WTC11 (cell line): ENCODE measurements around the gene C17orf100. TPM values are rescaled to one million over a fixed set of nuclear protein-coding genes. Genes with fewer than 3 reads are reported as not detected.

Source experiments
- ATAC-seq: fragments of 200-7000 bp; cut with Tn5 transposase; 2 replicates; pipeline ENCODE4 v1.10.0; 2021; ENCODE audit warnings: mild to moderate bottlenecking, moderate library complexity
- CTCF ChIA-PET: fragments of 300-600 bp; sonication (Branson Sonifier 250); formaldehyde crosslinking; loops from one replicate; lab custom pipeline; 2021; ENCODE audit warnings: antibody characterized with exemption; lab: Charles Lee
- POLR2A ChIA-PET: fragments of 350-600 bp; sonication (Branson Sonifier 250); formaldehyde crosslinking; loops from one replicate; lab custom pipeline; 2021; ENCODE audit warnings: antibody characterized with exemption; lab: Charles Lee
- DNase-seq: peaks from one replicate; pipeline ENCODE4 v3.0.0; 2021; ENCODE audit warnings: low spot score
- H3K27ac Mint-ChIP-seq: 2 replicates; pipeline ENCODE4 v1.8.0; 2021; ENCODE audit warnings: mixed read lengths
- H3K27me3 Mint-ChIP-seq: 2 replicates; pipeline ENCODE4 v1.8.0; 2021; ENCODE audit warnings: low read depth, mild to moderate bottlenecking, moderate library complexity, mixed read lengths
- H3K36me3 Mint-ChIP-seq: 2 replicates; pipeline ENCODE4 v1.8.0; 2021; ENCODE audit warnings: mixed read lengths
- H3K4me1 Mint-ChIP-seq: 2 replicates; pipeline ENCODE4 v1.8.0; 2022; ENCODE audit warnings: mixed read lengths
- H3K4me3 Mint-ChIP-seq: 2 replicates; pipeline ENCODE4 v1.8.0; 2021; ENCODE audit warnings: mild to moderate bottlenecking, moderate library complexity, mixed read lengths
- H3K9me3 Mint-ChIP-seq: 2 replicates; pipeline ENCODE4 v1.8.0; 2021; ENCODE audit warnings: mixed read lengths
- AFF4 ChIP-seq: sonication (generic); formaldehyde crosslinking; IDR thresholded peaks from 2 replicates; pipeline ENCODE4 v1.8.1; 2023; ENCODE audit warnings: mild to moderate bottlenecking, missing genetic modification reagents, borderline replicate concordance
- FOXK1 ChIP-seq: sonication (generic); formaldehyde crosslinking; IDR thresholded peaks from 2 replicates; pipeline ENCODE4 v1.8.0; 2022; ENCODE audit warnings: mild to moderate bottlenecking, moderate library complexity, missing genetic modification reagents
- GTF2I ChIP-seq: fragments of 250-450 bp; sonication (Bioruptor Pico); conservative IDR thresholded peaks from 2 replicates; pipeline ENCODE4 v1.4.0; 2021; ENCODE audit warnings: mild to moderate bottlenecking
- MLX ChIP-seq: sonication (generic); formaldehyde crosslinking; IDR thresholded peaks from 2 replicates; pipeline ENCODE4 v1.8.1; 2023; ENCODE audit warnings: mild to moderate bottlenecking, missing genetic modification reagents, moderate library complexity
- NR3C1 ChIP-seq: sonication (generic); formaldehyde crosslinking; conservative IDR thresholded peaks from 2 replicates; pipeline ENCODE4 v1.8.1; 2023; ENCODE audit warnings: low read depth, mild to moderate bottlenecking, missing genetic modification reagents
- PREB ChIP-seq: sonication (generic); formaldehyde crosslinking; IDR thresholded peaks from 2 replicates; pipeline ENCODE4 v1.8.1; 2022; ENCODE audit warnings: mild to moderate bottlenecking, missing genetic modification reagents, moderate library complexity, borderline replicate concordance
- RELA ChIP-seq: sonication (generic); formaldehyde crosslinking; IDR thresholded peaks from 2 replicates; pipeline ENCODE4 v1.8.1; 2022; ENCODE audit warnings: missing genetic modification reagents, mild to moderate bottlenecking, borderline replicate concordance
- SMAD3 ChIP-seq: sonication (generic); formaldehyde crosslinking; IDR thresholded peaks from 2 replicates; pipeline ENCODE4 v1.8.0; 2022; ENCODE audit warnings: missing genetic modification reagents, mild to moderate bottlenecking, borderline replicate concordance
- TEAD1 ChIP-seq: sonication (generic); formaldehyde crosslinking; IDR thresholded peaks from 2 replicates; pipeline ENCODE4 v1.8.0; 2022; ENCODE audit warnings: mild to moderate bottlenecking, missing genetic modification reagents
- ZBTB21 ChIP-seq: sonication (generic); formaldehyde crosslinking; IDR thresholded peaks from 2 replicates; pipeline ENCODE4 v1.8.1; 2023; ENCODE audit warnings: mild to moderate bottlenecking, missing genetic modification reagents, borderline replicate concordance
- ZMAT4 ChIP-seq: fragments of 250-450 bp; sonication (Bioruptor Pico); IDR thresholded peaks from 2 replicates; pipeline ENCODE4 v1.9.0; 2021; ENCODE audit warnings: mild to moderate bottlenecking
- ZNF263 ChIP-seq: sonication (generic); formaldehyde crosslinking; IDR thresholded peaks from 2 replicates; pipeline ENCODE4 v1.8.1; 2022; ENCODE audit warnings: low read depth, mild to moderate bottlenecking, moderate library complexity, missing genetic modification reagents
- ZNF317 ChIP-seq: sonication (generic); formaldehyde crosslinking; IDR thresholded peaks from 2 replicates; pipeline ENCODE4 v1.8.1; 2023; ENCODE audit warnings: low read depth, mild to moderate bottlenecking, moderate library complexity, missing genetic modification reagents, borderline replicate concordance
- total RNA-seq: library from RNA; stranded (reverse); gene quantifications from 3 replicates; pipeline ENCODE4 v1.2.3, GENCODE V29; 2021
- TF ChIP-seq, protein P1 (sequence below): sonication (generic); formaldehyde crosslinking; IDR thresholded peaks from 2 replicates; pipeline ENCODE4 v1.8.0; 2022; ENCODE audit warnings: missing genetic modification reagents
- TF ChIP-seq, protein P2 (sequence below): fragments of 200-600 bp; IDR thresholded peaks from 2 replicates; pipeline ENCODE4 v1.8.0; 2022; ENCODE audit warnings: antibody characterized with exemption
- TF ChIP-seq, protein P3 (sequence below): sonication (generic); formaldehyde crosslinking; conservative IDR thresholded peaks from 2 replicates; pipeline ENCODE4 v1.8.1; 2023; ENCODE audit warnings: mild to moderate bottlenecking, low read depth, missing genetic modification reagents, moderate library complexity
- TF ChIP-seq, protein P4 (sequence below): sonication (generic); formaldehyde crosslinking; conservative IDR thresholded peaks from 2 replicates; pipeline ENCODE4 v1.8.1; 2022; ENCODE audit warnings: mild to moderate bottlenecking, missing genetic modification reagents
- TF ChIP-seq, protein P5 (sequence below): sonication (generic); formaldehyde crosslinking; IDR thresholded peaks from 2 replicates; pipeline ENCODE4 v1.8.1; 2023; ENCODE audit warnings: mild to moderate bottlenecking, missing genetic modification reagents, moderate library complexity

C17orf100 gene
- total RNA-seq, 1 experiment from 2014 or later = 2.7 TPM

DNA sequence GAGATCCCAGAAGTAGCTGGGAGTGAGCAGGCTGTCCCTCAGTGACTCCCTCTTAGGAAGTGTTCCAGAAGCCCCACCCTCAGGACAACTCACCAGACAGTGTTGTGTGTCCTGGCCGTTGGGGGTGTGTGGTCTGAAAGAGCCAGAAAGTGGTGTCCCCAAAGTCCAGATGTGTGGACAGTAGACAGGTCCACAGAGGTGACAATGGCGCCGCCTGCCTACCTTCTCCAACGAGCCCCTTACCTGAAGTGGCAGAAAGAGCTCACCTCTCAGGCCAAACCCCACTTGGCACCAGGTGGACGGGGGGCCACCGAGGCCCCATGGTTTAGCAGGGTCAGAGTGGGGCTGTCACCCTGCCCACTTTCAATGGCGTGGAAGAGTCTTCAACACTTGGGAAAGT lies 19.9 kb downstream of the C17orf100 start:
- H3K27me3 Mint-ChIP-seq = peaks cover 12% of the 10 kb centered on the region
- peaks cover 7% of the 10 kb centered on the region for H3K4me1 Mint-ChIP-seq
- H3K27ac Mint-ChIP-seq = no peak overlapping the region
- DNase-seq (no peak), ATAC-seq (no peak)
- H3K9me3 Mint-ChIP-seq = no peaks in the 10 kb centered on the region
- no peaks in the 10 kb centered on the region for H3K36me3 Mint-ChIP-seq
- POLR2A ChIA-PET = interaction anchor here (0.5 kb wide), 1 partner anchor 616 kb away, joined by 4 read pairs; no protein-coding TSS in a partner anchor
- CTCF ChIA-PET = interaction anchor here (0.5 to 3.4 kb wide), 3 partner anchors 41 to 979 kb away, joined by 4 to 11 read pairs (median 9); partner anchors contain the start of genes ATP1B2 and SLC13A5
- no peak overlapping the region for H3K4me3 Mint-ChIP-seq
- TF ChIP-seq PREB (CRISPR knock-in tag) (no peak), GTF2I (CRISPR knock-in tag) (no peak), ZBTB21 (CRISPR knock-in tag) (no peak), TEAD1 (CRISPR knock-in tag) (no peak), ZNF317 (CRISPR knock-in tag) (no peak), FOXK1 (CRISPR knock-in tag) (no peak), AFF4 (no peak), ZNF263 (no peak), ZMAT4 (CRISPR knock-in tag) (no peak), SMAD3 (CRISPR knock-in tag) (no peak), RELA (CRISPR knock-in tag) (no peak), NR3C1 (CRISPR knock-in tag) (no peak), MLX (CRISPR knock-in tag) (no peak)
- TF ChIP-seq, protein P1, sequence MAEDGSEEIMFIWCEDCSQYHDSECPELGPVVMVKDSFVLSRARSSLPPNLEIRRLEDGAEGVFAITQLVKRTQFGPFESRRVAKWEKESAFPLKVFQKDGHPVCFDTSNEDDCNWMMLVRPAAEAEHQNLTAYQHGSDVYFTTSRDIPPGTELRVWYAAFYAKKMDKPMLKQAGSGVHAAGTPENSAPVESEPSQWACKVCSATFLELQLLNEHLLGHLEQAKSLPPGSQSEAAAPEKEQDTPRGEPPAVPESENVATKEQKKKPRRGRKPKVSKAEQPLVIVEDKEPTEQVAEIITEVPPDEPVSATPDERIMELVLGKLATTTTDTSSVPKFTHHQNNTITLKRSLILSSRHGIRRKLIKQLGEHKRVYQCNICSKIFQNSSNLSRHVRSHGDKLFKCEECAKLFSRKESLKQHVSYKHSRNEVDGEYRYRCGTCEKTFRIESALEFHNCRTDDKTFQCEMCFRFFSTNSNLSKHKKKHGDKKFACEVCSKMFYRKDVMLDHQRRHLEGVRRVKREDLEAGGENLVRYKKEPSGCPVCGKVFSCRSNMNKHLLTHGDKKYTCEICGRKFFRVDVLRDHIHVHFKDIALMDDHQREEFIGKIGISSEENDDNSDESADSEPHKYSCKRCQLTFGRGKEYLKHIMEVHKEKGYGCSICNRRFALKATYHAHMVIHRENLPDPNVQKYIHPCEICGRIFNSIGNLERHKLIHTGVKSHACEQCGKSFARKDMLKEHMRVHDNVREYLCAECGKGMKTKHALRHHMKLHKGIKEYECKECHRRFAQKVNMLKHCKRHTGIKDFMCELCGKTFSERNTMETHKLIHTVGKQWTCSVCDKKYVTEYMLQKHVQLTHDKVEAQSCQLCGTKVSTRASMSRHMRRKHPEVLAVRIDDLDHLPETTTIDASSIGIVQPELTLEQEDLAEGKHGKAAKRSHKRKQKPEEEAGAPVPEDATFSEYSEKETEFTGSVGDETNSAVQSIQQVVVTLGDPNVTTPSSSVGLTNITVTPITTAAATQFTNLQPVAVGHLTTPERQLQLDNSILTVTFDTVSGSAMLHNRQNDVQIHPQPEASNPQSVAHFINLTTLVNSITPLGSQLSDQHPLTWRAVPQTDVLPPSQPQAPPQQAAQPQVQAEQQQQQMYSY (CRISPR knock-in tag) = no peak
- TF ChIP-seq, protein P2, sequence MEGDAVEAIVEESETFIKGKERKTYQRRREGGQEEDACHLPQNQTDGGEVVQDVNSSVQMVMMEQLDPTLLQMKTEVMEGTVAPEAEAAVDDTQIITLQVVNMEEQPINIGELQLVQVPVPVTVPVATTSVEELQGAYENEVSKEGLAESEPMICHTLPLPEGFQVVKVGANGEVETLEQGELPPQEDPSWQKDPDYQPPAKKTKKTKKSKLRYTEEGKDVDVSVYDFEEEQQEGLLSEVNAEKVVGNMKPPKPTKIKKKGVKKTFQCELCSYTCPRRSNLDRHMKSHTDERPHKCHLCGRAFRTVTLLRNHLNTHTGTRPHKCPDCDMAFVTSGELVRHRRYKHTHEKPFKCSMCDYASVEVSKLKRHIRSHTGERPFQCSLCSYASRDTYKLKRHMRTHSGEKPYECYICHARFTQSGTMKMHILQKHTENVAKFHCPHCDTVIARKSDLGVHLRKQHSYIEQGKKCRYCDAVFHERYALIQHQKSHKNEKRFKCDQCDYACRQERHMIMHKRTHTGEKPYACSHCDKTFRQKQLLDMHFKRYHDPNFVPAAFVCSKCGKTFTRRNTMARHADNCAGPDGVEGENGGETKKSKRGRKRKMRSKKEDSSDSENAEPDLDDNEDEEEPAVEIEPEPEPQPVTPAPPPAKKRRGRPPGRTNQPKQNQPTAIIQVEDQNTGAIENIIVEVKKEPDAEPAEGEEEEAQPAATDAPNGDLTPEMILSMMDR = no peak
- TF ChIP-seq, protein P3, sequence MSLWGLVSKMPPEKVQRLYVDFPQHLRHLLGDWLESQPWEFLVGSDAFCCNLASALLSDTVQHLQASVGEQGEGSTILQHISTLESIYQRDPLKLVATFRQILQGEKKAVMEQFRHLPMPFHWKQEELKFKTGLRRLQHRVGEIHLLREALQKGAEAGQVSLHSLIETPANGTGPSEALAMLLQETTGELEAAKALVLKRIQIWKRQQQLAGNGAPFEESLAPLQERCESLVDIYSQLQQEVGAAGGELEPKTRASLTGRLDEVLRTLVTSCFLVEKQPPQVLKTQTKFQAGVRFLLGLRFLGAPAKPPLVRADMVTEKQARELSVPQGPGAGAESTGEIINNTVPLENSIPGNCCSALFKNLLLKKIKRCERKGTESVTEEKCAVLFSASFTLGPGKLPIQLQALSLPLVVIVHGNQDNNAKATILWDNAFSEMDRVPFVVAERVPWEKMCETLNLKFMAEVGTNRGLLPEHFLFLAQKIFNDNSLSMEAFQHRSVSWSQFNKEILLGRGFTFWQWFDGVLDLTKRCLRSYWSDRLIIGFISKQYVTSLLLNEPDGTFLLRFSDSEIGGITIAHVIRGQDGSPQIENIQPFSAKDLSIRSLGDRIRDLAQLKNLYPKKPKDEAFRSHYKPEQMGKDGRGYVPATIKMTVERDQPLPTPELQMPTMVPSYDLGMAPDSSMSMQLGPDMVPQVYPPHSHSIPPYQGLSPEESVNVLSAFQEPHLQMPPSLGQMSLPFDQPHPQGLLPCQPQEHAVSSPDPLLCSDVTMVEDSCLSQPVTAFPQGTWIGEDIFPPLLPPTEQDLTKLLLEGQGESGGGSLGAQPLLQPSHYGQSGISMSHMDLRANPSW (CRISPR knock-in tag) = no peak
- TF ChIP-seq, protein P4, sequence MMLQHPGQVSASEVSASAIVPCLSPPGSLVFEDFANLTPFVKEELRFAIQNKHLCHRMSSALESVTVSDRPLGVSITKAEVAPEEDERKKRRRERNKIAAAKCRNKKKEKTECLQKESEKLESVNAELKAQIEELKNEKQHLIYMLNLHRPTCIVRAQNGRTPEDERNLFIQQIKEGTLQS (CRISPR knock-in tag) = no peak
- TF ChIP-seq, protein P5, sequence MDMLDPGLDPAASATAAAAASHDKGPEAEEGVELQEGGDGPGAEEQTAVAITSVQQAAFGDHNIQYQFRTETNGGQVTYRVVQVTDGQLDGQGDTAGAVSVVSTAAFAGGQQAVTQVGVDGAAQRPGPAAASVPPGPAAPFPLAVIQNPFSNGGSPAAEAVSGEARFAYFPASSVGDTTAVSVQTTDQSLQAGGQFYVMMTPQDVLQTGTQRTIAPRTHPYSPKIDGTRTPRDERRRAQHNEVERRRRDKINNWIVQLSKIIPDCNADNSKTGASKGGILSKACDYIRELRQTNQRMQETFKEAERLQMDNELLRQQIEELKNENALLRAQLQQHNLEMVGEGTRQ (CRISPR knock-in tag) = no peak
